Measurements from ENCODE around the gene SPRR2A.

Gene SPRR2A

GRCh38 chr1:153057375-153057774, at the start of gene SPRR2A:
TSS of gene SPRR2A (minus strand) at chr1:153057512. CDS start at chr1:153056735, 777 bp downstream.
- no peak for TF ChIP-seq CTCF (IDR thresholded peaks at IDR 0.05)

GRCh38 chr1:153100245-153100644, 42.9 kb upstream of the SPRR2A start:
- no peak for TF ChIP-seq CTCF (IDR thresholded peaks at IDR 0.05)

- no peak for TF ChIP-seq CTCF (IDR thresholded peaks at IDR 0.05)
These were observed 42.2 kb upstream of the SPRR2A start for GRCh38 chr1:153099461-153100045.

- no peak for TF ChIP-seq CTCF (IDR thresholded peaks at IDR 0.05)
These were observed 38.5 kb upstream of the SPRR2A start for GRCh38 chr1:153095764-153096163.

GRCh38 chr1:153094426-153094825, 37.1 kb upstream of the SPRR2A start, which contains the start of gene SPRR2E:
TSS of gene SPRR2E (minus strand) at chr1:153094526. CDS start at chr1:153093751, 775 bp downstream.
- TF ChIP-seq CTCF (IDR thresholded peaks at IDR 0.05), result no peak

GRCh38 chr1:153087652-153088051, 30.3 kb upstream of the SPRR2A start:
- no peak for TF ChIP-seq CTCF (IDR thresholded peaks at IDR 0.05)

- no peak for TF ChIP-seq CTCF (IDR thresholded peaks at IDR 0.05)
These were observed 24.4 kb upstream of the SPRR2A start for GRCh38 chr1:153081736-153082135.
